Rectal smooth muscle tissue (tissue), 1 donor: ENCODE results near the gene MDC1.

Source experiments
- H3K27ac ChIP-seq: one replicate; pipeline ENCODE4 v1.7.0; 2013; ENCODE audit warnings: low read depth, low read length, inconsistent platforms
- H3K27me3 ChIP-seq: one replicate; pipeline ENCODE4 v1.7.0; 2013; ENCODE audit warnings: low read length; ENCODE audit not compliant: control insufficient read depth, insufficient read depth
- H3K36me3 ChIP-seq: one replicate; pipeline ENCODE4 v1.7.0; 2013; ENCODE audit warnings: low read length; ENCODE audit not compliant: control insufficient read depth, insufficient read depth
- H3K4me1 ChIP-seq: one replicate; pipeline ENCODE4 v1.7.0; 2013; ENCODE audit warnings: low read length; ENCODE audit not compliant: control insufficient read depth, insufficient read depth
- H3K4me3 ChIP-seq: one replicate; pipeline ENCODE4 v1.7.0; 2013; ENCODE audit warnings: low read length
- H3K9ac ChIP-seq: one replicate; pipeline ENCODE4 v1.7.0; 2013; ENCODE audit warnings: low read length

MDC1 gene

DNA sequence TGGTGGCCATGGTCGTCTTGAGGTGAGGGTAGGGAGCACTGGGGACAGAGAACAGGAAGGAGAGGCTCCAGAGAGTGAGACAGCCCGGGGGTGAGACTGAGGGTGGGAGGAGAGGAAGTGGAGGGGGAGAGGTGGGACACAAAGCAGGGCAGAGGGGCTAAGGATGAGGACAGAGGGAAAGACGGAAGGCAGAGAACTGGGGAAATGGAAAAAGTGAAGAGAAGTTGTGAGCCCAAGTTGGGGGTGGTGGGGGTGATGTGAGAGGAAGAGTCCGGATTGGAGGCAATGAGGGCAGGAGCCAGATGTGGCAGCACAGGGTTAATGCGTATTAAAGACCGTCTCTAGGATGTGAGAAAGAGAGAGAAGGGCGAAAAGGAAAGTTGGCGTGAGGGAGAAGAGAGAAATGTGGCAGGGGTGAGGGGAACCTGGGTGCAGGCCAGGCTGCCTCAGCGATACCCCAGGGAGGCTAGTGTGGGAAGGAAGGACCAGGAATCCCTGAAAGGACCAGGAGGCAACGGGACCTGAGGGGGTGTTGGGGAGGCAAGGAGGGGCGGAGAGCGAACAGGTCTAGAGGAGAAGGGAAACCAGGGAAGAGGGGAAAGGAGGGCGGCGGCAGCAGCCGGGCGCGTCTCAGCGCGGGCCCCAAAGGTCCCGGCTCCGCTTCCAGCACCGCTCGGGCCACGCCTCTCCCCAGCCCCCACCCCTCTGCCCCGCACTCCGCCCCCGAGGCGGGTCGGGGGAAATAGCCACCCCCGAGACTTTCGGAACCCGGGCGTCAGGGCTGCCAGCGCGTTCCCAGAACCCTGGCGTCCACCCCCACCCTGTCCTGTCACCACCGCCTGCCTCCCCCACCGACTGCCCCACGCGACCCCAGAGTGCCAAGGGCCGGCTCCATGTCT, 30.8 kb downstream of the MDC1 start, which contains the start of gene PPP1R18:
TSS of gene PPP1R18 (minus strand) at position 637 of the 899 bp plus-strand sequence. CDS start at position 10, 627 bp downstream.
- Histone ChIP-seq H3K27ac (peak within 1 kb of the TSS; percentile 99), H3K27me3 (no peaks in the 10 kb centered on the region), H3K9ac (peak within 1 kb of the TSS; percentile 89), H3K4me3 (peak within 1 kb of the TSS; percentile 66), H3K4me1 (peaks cover 43% of the 10 kb centered on the region), H3K36me3 (no peaks in the 10 kb centered on the region)

DNA sequence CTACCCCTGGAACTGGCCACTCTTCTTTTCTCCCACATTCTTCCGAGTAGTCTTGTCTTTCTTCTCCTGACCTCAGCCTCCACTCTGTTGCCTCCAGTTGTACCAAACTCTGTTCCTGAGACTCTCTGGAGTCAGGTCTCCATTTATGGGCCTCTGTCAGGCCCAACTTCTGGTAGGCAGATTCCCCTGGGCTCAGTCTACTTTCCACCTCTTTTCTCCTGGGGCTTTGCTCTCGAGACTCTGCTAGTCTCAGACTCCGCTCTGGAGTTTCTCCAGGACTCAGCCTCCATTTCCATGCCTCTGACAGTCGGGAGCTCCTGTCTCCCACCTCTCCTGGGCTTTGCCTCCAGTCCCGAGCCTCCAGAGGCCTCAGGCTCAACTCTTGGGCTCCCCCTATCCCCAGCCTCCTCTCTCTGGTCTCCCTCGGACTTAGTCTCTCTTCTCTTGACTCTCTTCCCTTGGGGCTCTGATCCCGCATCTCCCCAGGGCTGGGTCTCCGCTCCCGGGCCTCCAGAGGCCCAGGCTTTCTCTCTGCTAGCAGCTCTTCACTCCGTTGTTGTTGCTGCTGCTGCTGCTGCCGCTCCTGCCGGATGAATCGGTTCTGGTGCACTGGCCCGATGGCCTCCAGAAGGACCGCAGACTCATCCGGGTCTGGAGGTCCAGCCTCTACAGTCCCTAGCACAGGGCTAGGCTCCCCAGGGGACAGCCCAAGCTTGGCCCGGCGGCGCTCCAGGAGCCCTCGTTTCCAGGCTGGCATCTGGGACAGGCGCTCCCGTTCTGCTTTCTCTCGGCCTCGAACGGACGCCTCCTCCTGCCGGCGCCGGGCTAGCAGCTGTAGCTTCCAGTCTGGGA, 31.7 kb downstream of the MDC1 start:
- Histone ChIP-seq H3K4me1 (peaks cover 47% of the 10 kb centered on the region), H3K36me3 (peaks cover 3% of the 10 kb centered on the region), H3K4me3 (peak overlapping the region; percentile 66), H3K27me3 (no peaks in the 10 kb centered on the region), H3K27ac (peak overlapping the region; percentile 99), H3K9ac (peak overlapping the region; percentile 63)

DNA sequence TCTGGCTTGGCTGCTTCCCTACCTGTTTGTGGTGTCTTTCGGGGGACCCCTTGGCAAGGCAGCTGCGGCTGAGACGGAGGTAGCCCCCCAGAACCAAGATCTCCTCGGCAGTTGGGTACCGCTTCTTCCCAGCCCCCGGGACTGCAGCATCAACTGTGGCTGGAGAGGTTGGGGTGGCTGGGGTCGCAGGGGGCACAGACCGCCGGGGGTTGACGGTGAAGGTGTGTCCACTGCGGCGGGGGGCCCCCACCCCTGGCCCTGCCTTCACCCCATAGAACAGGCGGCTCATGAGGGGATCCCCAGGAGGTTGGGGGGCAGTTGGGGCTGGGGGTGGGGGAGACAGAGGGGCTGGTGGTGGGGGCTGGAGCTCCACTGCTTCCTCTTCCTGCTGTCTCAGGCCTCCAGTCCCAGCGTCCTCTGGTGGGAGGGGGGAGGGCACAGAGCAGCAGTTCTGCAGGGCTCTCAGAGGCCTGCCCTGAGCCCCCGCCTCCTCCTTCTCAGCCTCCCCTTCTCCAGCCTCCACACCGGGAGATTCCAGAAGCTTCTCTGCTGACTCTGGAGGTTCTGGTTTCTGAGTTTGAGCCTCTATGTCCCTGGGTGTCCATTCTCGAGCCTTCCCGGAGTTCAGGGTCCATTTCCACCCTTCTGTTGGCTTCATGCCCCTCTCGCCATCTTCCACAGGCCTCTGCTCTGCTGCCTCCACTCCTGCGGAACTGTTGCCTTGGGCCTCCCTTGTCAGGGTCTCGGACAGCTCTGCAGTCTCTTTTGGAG, 32.5 kb downstream of the MDC1 start:
- Histone ChIP-seq H3K9ac (peak overlapping the region; percentile 63), H3K27ac (peak overlapping the region; percentile 99), H3K27me3 (no peaks in the 10 kb centered on the region), H3K4me1 (peaks cover 47% of the 10 kb centered on the region), H3K4me3 (peak overlapping the region; percentile 66), H3K36me3 (peaks cover 7% of the 10 kb centered on the region)

DNA sequence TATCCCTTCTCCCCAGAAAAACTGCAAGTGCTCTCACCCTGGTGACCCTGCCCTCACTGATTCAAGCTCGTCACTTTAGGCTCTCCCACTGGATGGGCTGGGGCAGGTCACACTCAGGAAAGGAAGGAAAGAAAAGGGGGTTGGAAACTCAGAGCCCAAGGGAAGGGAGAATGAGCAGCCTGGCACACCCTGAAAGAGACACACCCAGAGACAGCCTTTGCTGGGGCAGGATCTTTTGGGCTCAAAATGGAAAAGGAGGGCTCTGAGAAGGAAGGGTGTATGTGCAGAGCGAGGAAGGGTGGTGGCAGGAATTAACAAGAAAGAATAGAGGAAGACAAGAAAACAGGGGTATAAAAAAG, 33.1 kb downstream of the MDC1 start:
- Histone ChIP-seq H3K27me3 (no peaks in the 10 kb centered on the region), H3K27ac (peak overlapping the region; percentile 99), H3K4me3 (peak overlapping the region; percentile 66), H3K4me1 (peaks cover 42% of the 10 kb centered on the region), H3K36me3 (peaks cover 7% of the 10 kb centered on the region), H3K9ac (peak overlapping the region; percentile 54)

DNA sequence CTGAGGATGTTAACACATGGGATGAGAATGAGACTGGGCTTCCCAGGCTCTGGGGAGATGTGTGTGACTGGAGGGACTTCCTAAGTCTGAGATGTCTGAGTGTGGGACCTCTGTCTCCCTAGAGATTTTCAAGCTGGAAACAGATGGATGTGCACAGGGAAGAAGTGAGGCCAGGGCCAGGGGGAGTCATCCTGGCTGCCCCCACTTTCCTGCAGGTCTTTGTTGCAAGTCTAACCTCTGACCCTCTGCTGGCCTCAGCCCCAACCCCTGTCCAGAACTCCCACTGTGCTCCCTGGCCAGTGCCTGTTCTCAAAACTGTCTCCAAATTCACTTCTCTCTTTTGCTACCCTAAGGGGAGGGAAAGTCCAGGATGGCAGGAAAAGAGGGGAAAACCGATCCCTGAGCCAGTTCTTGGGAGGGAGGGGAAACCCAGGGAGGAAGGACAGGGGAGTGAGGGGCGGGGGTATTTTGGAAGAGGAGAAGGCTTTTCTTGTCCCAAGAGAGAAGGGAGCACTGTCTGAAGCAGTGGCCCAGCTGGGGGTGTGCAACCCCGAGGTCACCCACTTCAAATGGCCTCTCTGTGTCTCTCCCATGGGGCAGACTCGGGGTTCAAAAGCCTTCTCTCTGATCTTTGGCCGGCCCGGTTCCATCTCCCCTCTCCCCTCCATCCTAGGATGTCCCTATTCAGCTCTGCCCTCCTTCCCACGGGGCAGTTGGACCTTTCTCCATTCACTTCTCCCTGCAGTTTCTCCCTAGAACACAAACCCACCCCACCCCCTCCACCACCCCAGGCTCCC, 33.7 kb downstream of the MDC1 start:
- Histone ChIP-seq H3K4me1 (peaks cover 39% of the 10 kb centered on the region), H3K9ac (peak overlapping the region; percentile 91)

DNA sequence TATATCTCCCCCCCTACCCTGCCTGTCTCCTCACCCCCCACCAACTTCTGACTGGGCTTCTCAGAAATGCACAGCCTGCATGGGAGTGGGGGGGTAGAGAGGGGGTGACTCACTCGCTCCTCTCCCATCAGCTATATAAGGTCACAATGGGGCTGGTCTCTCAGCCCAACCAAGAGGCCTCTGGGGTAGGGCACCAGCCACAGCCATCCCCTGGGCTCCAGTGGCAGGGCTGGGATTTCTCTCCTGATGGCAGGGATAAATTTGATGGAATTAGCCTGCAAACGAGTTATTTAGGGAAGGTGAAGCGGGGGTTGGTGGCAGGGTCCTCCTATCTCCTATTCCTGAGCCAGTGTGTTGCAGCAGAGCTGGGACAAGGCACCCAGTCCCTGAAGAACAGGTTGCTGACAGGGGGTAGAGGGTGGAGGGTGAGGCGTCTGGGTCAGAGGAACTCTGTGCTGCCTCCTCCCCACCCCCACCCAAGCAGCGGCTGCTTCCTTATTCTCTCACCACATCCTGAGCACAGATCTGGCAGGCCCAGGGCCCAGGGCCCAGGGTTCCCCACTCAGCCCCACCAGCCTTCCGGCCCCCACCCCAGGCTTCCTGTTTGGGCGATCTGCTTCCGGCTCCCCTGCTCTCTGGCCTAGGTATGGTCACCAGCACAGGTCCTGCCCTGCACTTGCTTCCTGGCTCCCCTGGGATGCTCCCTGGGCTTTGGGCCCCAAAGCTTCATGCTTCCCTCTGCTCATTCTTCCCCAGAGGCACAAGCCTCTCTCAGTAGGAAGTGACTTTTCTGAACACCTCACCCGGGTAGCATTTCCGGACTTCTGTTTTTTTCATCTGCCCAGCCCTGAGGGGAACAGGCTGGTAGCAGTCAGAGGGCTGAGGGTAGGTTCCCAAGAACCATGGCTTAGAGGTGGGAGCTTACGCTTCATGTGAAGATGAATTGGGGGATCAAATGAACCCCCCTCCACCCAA, 34.7 kb downstream of the MDC1 start:
- H3K27ac ChIP-seq = peak overlapping the region; percentile 99
- H3K27me3 ChIP-seq = no peaks in the 10 kb centered on the region
- peak overlapping the region; percentile 91 for H3K9ac ChIP-seq
- peaks cover 31% of the 10 kb centered on the region for H3K4me1 ChIP-seq
- H3K36me3 ChIP-seq = peaks cover 11% of the 10 kb centered on the region
- H3K4me3 ChIP-seq = peak overlapping the region; percentile 66

More for the DNA sequence above, 33.7 kb downstream of the MDC1 start:
- Histone ChIP-seq H3K36me3 (peaks cover 9% of the 10 kb centered on the region), H3K27me3 (no peaks in the 10 kb centered on the region), H3K27ac (peak overlapping the region; percentile 99), H3K4me3 (peak overlapping the region; percentile 66)

DNA sequence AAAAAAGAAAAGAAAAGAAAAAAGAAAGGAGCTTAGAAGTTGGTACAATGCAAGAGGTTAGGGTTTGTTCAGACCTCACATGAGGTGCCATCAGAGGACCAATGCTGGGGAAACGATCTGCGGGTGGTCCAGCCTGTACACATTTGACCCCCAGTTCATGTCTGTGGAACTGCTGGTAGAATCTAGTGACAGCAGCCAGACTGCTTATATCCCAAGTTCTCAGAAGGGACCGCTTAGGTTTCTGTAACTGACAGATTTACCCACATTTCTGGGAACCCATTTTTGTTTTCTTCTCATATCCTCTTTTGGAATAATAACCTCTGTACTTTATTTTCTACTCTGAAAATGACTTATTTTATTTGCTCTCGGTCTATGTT, 35.3 kb downstream of the MDC1 start:
- H3K9ac ChIP-seq = peak overlapping the region; percentile 57
- H3K4me3 ChIP-seq = peak overlapping the region; percentile 66
- H3K4me1 ChIP-seq = peaks cover 31% of the 10 kb centered on the region
- H3K36me3 ChIP-seq = peaks cover 18% of the 10 kb centered on the region
- peak overlapping the region; percentile 99 for H3K27ac ChIP-seq
- no peaks in the 10 kb centered on the region for H3K27me3 ChIP-seq

DNA sequence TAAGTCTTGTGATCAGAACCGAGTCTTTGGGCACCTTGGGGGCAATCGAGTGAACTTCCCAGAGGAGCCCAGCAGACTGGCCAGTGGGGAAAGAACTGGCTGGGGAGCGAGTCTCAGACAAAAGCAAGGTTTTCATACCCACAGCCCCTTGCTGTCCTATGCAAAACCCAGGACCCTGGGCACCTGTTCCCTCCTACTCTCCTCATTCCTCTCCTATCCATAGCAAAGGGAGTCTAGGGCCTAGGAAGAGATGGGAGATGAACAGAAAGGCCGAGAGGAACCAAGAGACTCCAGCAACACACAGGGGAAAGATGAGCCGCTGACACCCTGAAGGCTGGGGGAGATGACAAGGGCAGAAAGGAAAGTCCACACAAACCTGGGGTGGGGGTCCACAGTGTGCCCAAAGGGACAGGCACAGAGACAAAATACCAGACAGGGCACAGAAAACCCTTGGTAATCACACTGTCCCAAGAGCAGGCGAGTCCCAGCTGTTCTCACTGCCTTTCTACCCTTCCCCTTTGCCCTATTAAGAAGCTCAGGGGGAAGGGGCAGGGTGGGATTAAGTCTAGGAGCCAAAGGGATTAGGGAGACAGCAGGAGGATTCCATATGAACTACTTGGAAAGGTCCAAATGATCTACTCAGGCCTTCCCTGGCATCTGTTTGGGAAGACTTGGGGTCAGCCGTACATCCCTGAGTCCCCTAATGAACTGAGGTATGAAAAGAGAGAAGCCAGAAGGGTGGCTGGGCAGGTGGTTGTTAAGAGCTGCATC, 37.1 kb downstream of the MDC1 start:
- Histone ChIP-seq H3K4me1 (peaks cover 31% of the 10 kb centered on the region), H3K9ac (no peak overlapping the region), H3K36me3 (peaks cover 22% of the 10 kb centered on the region), H3K27ac (peak overlapping the region; percentile 77), H3K27me3 (no peaks in the 10 kb centered on the region), H3K4me3 (peak overlapping the region; percentile 54)

DNA sequence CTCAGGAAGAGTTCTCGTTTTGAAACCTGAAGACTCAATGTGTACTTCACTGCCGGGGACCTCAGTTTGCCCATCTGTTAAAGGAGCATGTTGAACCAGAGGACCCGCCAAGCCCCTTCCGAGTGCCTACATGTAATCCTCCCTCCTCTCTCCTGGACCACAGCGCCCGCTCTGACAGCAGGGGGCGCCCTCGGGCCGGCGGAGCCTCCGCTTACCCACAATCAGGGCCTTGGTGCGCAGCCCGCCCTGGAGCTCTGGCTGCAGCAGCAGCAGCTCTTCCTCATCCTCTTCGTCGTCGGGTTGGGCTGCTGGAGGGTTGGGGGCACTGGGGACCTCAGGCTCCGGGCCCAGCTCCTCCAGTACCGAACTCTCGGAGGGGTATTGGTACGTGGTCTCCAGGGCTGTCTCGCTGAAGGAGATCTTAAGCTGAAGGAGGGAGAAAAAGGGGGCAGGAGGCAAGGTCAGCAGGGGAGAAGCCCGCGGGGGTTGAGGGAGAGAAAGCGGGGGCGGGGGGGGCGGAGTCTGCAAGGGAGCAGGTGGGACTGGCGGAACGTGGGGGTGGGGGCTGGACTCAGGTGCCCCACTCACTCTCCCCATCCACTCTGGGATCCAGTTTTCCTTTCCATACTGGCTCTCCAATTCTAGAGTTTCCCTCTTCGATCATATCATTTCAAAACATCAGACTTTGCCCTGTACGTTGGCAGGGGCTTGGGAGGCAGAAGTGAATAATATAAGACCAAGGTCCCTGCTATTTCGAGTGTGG, 37.9 kb downstream of the MDC1 start:
- H3K9ac ChIP-seq = no peak overlapping the region
- peaks cover 31% of the 10 kb centered on the region for H3K4me1 ChIP-seq
- H3K27ac ChIP-seq = peak overlapping the region; percentile 77

More for the DNA sequence above, 37.9 kb downstream of the MDC1 start:
- Histone ChIP-seq H3K4me3 (peak overlapping the region; percentile 54), H3K36me3 (peaks cover 22% of the 10 kb centered on the region), H3K27me3 (no peaks in the 10 kb centered on the region)
